ENCODE results near the gene PRKAA1.
"Not testable (repeated sequence)": the region's sequence is repeated elsewhere in the genome, so short reads cannot be mapped to it uniquely, and the experiment has no call there.

Gene PRKAA1

GRCh38 chr5:40733434-40733833, 64.7 kb downstream of the PRKAA1 start:
- H4K20me1 ChIP-seq (ENCODE audit: insufficient read depth, low read length): no peaks in the 10 kb centered on the region
- no peaks in the 10 kb centered on the region for H3K9me2 ChIP-seq (replicated peaks; ENCODE audit: insufficient read depth, low read length)
- no peaks in the 10 kb centered on the region for H3K79me2 ChIP-seq (ENCODE audit: low read length)
- no peaks in the 10 kb centered on the region for H3K4me1 ChIP-seq (ENCODE audit: low read length)
- no peak overlapping the region for H3K27ac ChIP-seq (ENCODE audit: low read length)
- H3F3A ChIP-seq (ENCODE audit: insufficient read depth, low read length): no peaks in the 10 kb centered on the region
- TF ChIP-seq EZH2 (optimal IDR thresholded peaks at IDR 0.05; ENCODE audit: low read depth, low read length): no peak
- TF ChIP-seq CTCF (IDR thresholded peaks at IDR 0.05; ENCODE audit: low read length): no peak
- no peak for TF ChIP-seq EZH2phosphoT487 (IDR thresholded peaks at IDR 0.05; ENCODE audit: low read length)
- H3K9me3 ChIP-seq (replicated peaks; ENCODE audit: insufficient read depth, low read length): no peaks in the 10 kb centered on the region
- H3K9ac ChIP-seq (ENCODE audit: low read length): no peak overlapping the region
- H2AFZ ChIP-seq (ENCODE audit: low read length): no peak overlapping the region
- no peaks in the 10 kb centered on the region for H3K27me3 ChIP-seq (replicated peaks; ENCODE audit: insufficient read depth, low read length)
- no peak for DNase-seq
- H3K36me3 ChIP-seq (replicated peaks; ENCODE audit: insufficient read depth, low read length): no peaks in the 10 kb centered on the region
- no peak overlapping the region for H3K4me3 ChIP-seq (ENCODE audit: low read length)
- no peak overlapping the region for H3K4me2 ChIP-seq (ENCODE audit: low read depth, low read length)

- H3K4me3 ChIP-seq (ENCODE audit: low read length); H3K9me3 ChIP-seq (replicated peaks; ENCODE audit: insufficient read depth, low read length): not testable (repeated sequence)
Measured at GRCh38 chr5:40722497-40722911, 75.7 kb downstream of the PRKAA1 start.

GRCh38 chr5:40720069-40720468, 78.1 kb downstream of the PRKAA1 start:
- no peaks in the 10 kb centered on the region for H3K9me2 ChIP-seq (replicated peaks; ENCODE audit: insufficient read depth, low read length)
- DNase-seq: no peak
- H3K79me2 ChIP-seq (ENCODE audit: low read length): no peaks in the 10 kb centered on the region
- no peak overlapping the region for H3K4me3 ChIP-seq (ENCODE audit: low read length)
- H3K4me1 ChIP-seq (ENCODE audit: low read length): no peaks in the 10 kb centered on the region
- H4K20me1 ChIP-seq (ENCODE audit: insufficient read depth, low read length): no peaks in the 10 kb centered on the region
- H3K9me3 ChIP-seq (replicated peaks; ENCODE audit: insufficient read depth, low read length): no peaks in the 10 kb centered on the region
- no peaks in the 10 kb centered on the region for H3K27me3 ChIP-seq (replicated peaks; ENCODE audit: insufficient read depth, low read length)
- H3K36me3 ChIP-seq (replicated peaks; ENCODE audit: insufficient read depth, low read length): no peaks in the 10 kb centered on the region
- no peak overlapping the region for H2AFZ ChIP-seq (ENCODE audit: low read length)
- TF ChIP-seq EZH2 (optimal IDR thresholded peaks at IDR 0.05; ENCODE audit: low read depth, low read length): no peak
- TF ChIP-seq CTCF (IDR thresholded peaks at IDR 0.05; ENCODE audit: low read length): no peak
- TF ChIP-seq EZH2phosphoT487 (IDR thresholded peaks at IDR 0.05; ENCODE audit: low read length): no peak
- no peak overlapping the region for H3K9ac ChIP-seq (ENCODE audit: low read length)
- no peak overlapping the region for H3K27ac ChIP-seq (ENCODE audit: low read length)
- H3K4me2 ChIP-seq (ENCODE audit: low read depth, low read length): no peak overlapping the region
- H3F3A ChIP-seq (ENCODE audit: insufficient read depth, low read length): no peaks in the 10 kb centered on the region

More at GRCh38 chr5:40722497-40722911, 75.7 kb downstream of the PRKAA1 start:
- H3K27me3 ChIP-seq (replicated peaks; ENCODE audit: insufficient read depth, low read length); DNase-seq; H3K4me1 ChIP-seq (ENCODE audit: low read length); H3K36me3 ChIP-seq (replicated peaks; ENCODE audit: insufficient read depth, low read length); H3K79me2 ChIP-seq (ENCODE audit: low read length); H3K9ac ChIP-seq (ENCODE audit: low read length); H2AFZ ChIP-seq (ENCODE audit: low read length); H4K20me1 ChIP-seq (ENCODE audit: insufficient read depth, low read length); H3F3A ChIP-seq (ENCODE audit: insufficient read depth, low read length); H3K27ac ChIP-seq (ENCODE audit: low read length); H3K9me2 ChIP-seq (replicated peaks; ENCODE audit: insufficient read depth, low read length); H3K4me2 ChIP-seq (ENCODE audit: low read depth, low read length): not testable (repeated sequence)

GRCh38 chr5:40717281-40717680, 80.9 kb downstream of the PRKAA1 start:
- Histone ChIP-seq H3K4me2 (ENCODE audit: low read depth, low read length) (no peak overlapping the region), H3K4me3 (ENCODE audit: low read length) (no peak overlapping the region), H3K9ac (ENCODE audit: low read length) (no peak overlapping the region), H3K27me3 (replicated peaks; ENCODE audit: insufficient read depth, low read length) (no peaks in the 10 kb centered on the region), H4K20me1 (ENCODE audit: insufficient read depth, low read length) (no peaks in the 10 kb centered on the region), H2AFZ (ENCODE audit: low read length) (no peak overlapping the region), H3K79me2 (ENCODE audit: low read length) (no peaks in the 10 kb centered on the region), H3F3A (ENCODE audit: insufficient read depth, low read length) (no peaks in the 10 kb centered on the region), H3K9me2 (replicated peaks; ENCODE audit: insufficient read depth, low read length) (no peaks in the 10 kb centered on the region), H3K27ac (ENCODE audit: low read length) (no peak overlapping the region), H3K9me3 (replicated peaks; ENCODE audit: insufficient read depth, low read length) (no peaks in the 10 kb centered on the region), H3K36me3 (replicated peaks; ENCODE audit: insufficient read depth, low read length) (no peaks in the 10 kb centered on the region), H3K4me1 (ENCODE audit: low read length) (no peaks in the 10 kb centered on the region)
- no peak for DNase-seq
- TF ChIP-seq EZH2phosphoT487 (IDR thresholded peaks at IDR 0.05; ENCODE audit: low read length) (no peak), EZH2 (optimal IDR thresholded peaks at IDR 0.05; ENCODE audit: low read depth, low read length) (no peak), CTCF (IDR thresholded peaks at IDR 0.05; ENCODE audit: low read length) (no peak)

Data from MM.1S (cell line).